Breast epithelium (tissue), 3 donors: Measurements from ENCODE around the gene NBDY.

Experiments used
- POLR2A ChIP-seq: fragments of 450-650 bp; IDR thresholded peaks from one replicate; pipeline ENCODE4 v1.6.1; 2016; ENCODE audit warnings: antibody characterized with exemption, mild to moderate bottlenecking, moderate library complexity
- POLR2AphosphoS5 ChIP-seq, 3 donors: sonication (generic); formaldehyde crosslinking; IDR thresholded peaks; one replicate each; pipeline ENCODE4 v1.6.1; 2017; ENCODE audit warnings: antibody characterized with exemption in 3 of 3
- TF ChIP-seq, protein P1 (sequence below), 3 donors: fragments of 450-650 bp; IDR thresholded peaks; one replicate each; pipeline ENCODE4 v1.5.1; 2016 to 2017; ENCODE audit warnings: antibody characterized with exemption in 3 of 3, mild to moderate bottlenecking in 3 of 3, moderate library complexity in 3 of 3

GRCh38 chrX:56751071-56751470 is 22.0 kb downstream of the NBDY start:
- TF ChIP-seq, protein P1, sequence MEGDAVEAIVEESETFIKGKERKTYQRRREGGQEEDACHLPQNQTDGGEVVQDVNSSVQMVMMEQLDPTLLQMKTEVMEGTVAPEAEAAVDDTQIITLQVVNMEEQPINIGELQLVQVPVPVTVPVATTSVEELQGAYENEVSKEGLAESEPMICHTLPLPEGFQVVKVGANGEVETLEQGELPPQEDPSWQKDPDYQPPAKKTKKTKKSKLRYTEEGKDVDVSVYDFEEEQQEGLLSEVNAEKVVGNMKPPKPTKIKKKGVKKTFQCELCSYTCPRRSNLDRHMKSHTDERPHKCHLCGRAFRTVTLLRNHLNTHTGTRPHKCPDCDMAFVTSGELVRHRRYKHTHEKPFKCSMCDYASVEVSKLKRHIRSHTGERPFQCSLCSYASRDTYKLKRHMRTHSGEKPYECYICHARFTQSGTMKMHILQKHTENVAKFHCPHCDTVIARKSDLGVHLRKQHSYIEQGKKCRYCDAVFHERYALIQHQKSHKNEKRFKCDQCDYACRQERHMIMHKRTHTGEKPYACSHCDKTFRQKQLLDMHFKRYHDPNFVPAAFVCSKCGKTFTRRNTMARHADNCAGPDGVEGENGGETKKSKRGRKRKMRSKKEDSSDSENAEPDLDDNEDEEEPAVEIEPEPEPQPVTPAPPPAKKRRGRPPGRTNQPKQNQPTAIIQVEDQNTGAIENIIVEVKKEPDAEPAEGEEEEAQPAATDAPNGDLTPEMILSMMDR (IDR thresholded peaks at IDR 0.05), result no peak
- TF ChIP-seq POLR2A (no peak), POLR2AphosphoS5 (IDR thresholded peaks at IDR 0.05) (no peak)
